ENCODE data around the gene DDX11. TPM values are rescaled to one million over a fixed set of nuclear protein-coding genes. Genes with fewer than 3 reads are reported as not detected.

DDX11 gene
- total and polyA plus RNA-seq, 2 experiments from 2014 or later: 66.0 to 103 TPM

DNA sequence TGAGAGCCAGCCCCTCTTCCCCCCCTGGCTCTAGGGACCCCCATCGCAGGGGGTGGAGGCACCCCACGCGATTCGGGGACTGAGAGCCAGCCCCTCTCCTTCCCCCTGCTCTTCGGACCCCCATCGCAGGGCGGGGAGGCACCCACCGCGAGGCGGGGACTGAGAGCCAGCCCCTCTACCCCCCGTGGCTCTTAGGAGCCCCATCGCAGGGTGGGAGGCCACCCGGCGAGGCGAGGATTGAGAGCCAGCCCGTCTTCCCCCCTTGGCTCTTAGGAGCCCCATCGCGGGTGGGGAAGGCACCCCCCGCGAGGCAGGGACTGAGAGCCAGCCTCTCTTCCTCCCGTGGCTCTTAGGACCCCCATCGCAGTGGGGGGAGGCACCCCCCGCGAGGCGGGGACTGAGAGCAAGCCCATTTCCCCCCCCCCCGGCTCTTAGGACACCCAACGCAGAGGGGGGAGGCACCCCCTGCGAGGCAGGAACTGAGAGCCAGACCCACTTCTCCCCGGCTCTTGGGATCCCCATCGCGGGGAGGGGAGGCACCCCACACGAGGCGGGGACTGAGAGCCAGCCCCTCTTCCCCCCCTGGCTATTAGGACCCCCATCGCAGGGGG, 45.6 kb downstream of the DDX11 start:
- Histone ChIP-seq H3K27me3 (ENCODE audit: insufficient read depth) (peaks cover 44% of the 10 kb centered on the region), H3K79me2 (replicated peaks; ENCODE audit: insufficient read depth) (no peaks in the 10 kb centered on the region), H3K9me2 (ENCODE audit: insufficient read depth) (no peaks in the 10 kb centered on the region), H3F3A (replicated peaks; ENCODE audit: low read depth) (no peaks in the 10 kb centered on the region), H3K36me3 (ENCODE audit: insufficient read depth) (no peaks in the 10 kb centered on the region), H3K4me3 (peak overlapping the region; percentile 69), H3K27ac (ENCODE audit: low read depth) (no peak overlapping the region), H3K4me1 (ENCODE audit: insufficient read depth) (no peaks in the 10 kb centered on the region), H4K20me1 (replicated peaks; ENCODE audit: insufficient read depth) (no peaks in the 10 kb centered on the region), H2AFZ (no peak overlapping the region), H3K4me2 (peak overlapping the region; percentile 81)
- Mint-ChIP-seq H3K4me3 (peak overlapping the region; percentile 69), H3K27ac (no peak overlapping the region), H3K36me3 (ENCODE audit: low read depth) (no peaks in the 10 kb centered on the region; the same call in 2 of the 3 replicates), H3K4me1 (peaks cover 12% of the 10 kb centered on the region), H3K27me3 (ENCODE audit: insufficient read depth, low read depth, poor library complexity) (peaks cover 36% of the 10 kb centered on the region), H3K9me3 (no peaks in the 10 kb centered on the region)
- ATAC-seq (no peak), DNase-seq (ENCODE audit: low spot score) (no peak)
- TF ChIP-seq NANOG (IDR thresholded peaks at IDR 0.05; ENCODE audit: borderline replicate concordance) (no peak), EZH2phosphoT487 (IDR thresholded peaks at IDR 0.05; ENCODE audit: unreplicated experiment) (no peak), STAT1 (IDR thresholded peaks at IDR 0.05; ENCODE audit: unreplicated experiment) (no peak), JUNB (IDR thresholded peaks at IDR 0.05; ENCODE audit: unreplicated experiment) (no peak), ZNF114 (CRISPR knock-in tag; IDR thresholded peaks at IDR 0.05) (no peak), ZNF331 (CRISPR knock-in tag; IDR thresholded peaks at IDR 0.05; ENCODE audit: low read depth) (no peak), EZH2 (IDR thresholded peaks at IDR 0.05; ENCODE audit: low read depth, unreplicated experiment) (no peak), CREB1 (CRISPR knock-in tag; IDR thresholded peaks at IDR 0.05; ENCODE audit: low read depth) (no peak), POLR2AphosphoS5 (IDR thresholded peaks at IDR 0.05; ENCODE audit: low read depth) (no peak)
- TF ChIP-seq, protein P1, sequence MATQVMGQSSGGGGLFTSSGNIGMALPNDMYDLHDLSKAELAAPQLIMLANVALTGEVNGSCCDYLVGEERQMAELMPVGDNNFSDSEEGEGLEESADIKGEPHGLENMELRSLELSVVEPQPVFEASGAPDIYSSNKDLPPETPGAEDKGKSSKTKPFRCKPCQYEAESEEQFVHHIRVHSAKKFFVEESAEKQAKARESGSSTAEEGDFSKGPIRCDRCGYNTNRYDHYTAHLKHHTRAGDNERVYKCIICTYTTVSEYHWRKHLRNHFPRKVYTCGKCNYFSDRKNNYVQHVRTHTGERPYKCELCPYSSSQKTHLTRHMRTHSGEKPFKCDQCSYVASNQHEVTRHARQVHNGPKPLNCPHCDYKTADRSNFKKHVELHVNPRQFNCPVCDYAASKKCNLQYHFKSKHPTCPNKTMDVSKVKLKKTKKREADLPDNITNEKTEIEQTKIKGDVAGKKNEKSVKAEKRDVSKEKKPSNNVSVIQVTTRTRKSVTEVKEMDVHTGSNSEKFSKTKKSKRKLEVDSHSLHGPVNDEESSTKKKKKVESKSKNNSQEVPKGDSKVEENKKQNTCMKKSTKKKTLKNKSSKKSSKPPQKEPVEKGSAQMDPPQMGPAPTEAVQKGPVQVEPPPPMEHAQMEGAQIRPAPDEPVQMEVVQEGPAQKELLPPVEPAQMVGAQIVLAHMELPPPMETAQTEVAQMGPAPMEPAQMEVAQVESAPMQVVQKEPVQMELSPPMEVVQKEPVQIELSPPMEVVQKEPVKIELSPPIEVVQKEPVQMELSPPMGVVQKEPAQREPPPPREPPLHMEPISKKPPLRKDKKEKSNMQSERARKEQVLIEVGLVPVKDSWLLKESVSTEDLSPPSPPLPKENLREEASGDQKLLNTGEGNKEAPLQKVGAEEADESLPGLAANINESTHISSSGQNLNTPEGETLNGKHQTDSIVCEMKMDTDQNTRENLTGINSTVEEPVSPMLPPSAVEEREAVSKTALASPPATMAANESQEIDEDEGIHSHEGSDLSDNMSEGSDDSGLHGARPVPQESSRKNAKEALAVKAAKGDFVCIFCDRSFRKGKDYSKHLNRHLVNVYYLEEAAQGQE (IDR thresholded peaks at IDR 0.05; ENCODE audit: unreplicated experiment): no peak
- TF ChIP-seq, protein P2, sequence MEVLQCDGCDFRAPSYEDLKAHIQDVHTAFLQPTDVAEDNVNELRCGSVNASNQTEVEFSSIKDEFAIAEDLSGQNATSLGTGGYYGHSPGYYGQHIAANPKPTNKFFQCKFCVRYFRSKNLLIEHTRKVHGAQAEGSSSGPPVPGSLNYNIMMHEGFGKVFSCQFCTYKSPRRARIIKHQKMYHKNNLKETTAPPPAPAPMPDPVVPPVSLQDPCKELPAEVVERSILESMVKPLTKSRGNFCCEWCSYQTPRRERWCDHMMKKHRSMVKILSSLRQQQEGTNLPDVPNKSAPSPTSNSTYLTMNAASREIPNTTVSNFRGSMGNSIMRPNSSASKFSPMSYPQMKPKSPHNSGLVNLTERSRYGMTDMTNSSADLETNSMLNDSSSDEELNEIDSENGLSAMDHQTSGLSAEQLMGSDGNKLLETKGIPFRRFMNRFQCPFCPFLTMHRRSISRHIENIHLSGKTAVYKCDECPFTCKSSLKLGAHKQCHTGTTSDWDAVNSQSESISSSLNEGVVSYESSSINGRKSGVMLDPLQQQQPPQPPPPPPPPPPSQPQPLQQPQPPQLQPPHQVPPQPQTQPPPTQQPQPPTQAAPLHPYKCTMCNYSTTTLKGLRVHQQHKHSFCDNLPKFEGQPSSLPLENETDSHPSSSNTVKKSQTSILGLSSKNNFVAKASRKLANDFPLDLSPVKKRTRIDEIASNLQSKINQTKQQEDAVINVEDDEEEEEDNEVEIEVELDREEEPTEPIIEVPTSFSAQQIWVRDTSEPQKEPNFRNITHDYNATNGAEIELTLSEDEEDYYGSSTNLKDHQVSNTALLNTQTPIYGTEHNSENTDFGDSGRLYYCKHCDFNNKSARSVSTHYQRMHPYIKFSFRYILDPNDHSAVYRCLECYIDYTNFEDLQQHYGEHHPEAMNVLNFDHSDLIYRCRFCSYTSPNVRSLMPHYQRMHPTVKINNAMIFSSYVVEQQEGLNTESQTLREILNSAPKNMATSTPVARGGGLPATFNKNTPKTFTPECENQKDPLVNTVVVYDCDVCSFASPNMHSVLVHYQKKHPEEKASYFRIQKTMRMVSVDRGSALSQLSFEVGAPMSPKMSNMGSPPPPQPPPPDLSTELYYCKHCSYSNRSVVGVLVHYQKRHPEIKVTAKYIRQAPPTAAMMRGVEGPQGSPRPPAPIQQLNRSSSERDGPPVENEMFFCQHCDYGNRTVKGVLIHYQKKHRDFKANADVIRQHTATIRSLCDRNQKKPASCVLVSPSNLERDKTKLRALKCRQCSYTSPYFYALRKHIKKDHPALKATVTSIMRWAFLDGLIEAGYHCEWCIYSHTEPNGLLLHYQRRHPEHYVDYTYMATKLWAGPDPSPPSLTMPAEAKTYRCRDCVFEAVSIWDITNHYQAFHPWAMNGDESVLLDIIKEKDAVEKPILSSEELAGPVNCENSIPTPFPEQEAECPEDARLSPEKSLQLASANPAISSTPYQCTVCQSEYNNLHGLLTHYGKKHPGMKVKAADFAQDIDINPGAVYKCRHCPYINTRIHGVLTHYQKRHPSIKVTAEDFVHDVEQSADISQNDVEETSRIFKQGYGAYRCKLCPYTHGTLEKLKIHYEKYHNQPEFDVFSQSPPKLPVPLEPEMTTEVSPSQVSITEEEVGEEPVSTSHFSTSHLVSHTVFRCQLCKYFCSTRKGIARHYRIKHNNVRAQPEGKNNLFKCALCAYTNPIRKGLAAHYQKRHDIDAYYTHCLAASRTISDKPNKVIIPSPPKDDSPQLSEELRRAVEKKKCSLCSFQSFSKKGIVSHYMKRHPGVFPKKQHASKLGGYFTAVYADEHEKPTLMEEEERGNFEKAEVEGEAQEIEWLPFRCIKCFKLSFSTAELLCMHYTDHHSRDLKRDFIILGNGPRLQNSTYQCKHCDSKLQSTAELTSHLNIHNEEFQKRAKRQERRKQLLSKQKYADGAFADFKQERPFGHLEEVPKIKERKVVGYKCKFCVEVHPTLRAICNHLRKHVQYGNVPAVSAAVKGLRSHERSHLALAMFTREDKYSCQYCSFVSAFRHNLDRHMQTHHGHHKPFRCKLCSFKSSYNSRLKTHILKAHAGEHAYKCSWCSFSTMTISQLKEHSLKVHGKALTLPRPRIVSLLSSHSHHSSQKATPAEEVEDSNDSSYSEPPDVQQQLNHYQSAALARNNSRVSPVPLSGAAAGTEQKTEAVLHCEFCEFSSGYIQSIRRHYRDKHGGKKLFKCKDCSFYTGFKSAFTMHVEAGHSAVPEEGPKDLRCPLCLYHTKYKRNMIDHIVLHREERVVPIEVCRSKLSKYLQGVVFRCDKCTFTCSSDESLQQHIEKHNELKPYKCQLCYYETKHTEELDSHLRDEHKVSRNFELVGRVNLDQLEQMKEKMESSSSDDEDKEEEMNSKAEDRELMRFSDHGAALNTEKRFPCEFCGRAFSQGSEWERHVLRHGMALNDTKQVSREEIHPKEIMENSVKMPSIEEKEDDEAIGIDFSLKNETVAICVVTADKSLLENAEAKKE (CRISPR knock-in tag; IDR thresholded peaks at IDR 0.05): no peak
- TF ChIP-seq, protein P3, sequence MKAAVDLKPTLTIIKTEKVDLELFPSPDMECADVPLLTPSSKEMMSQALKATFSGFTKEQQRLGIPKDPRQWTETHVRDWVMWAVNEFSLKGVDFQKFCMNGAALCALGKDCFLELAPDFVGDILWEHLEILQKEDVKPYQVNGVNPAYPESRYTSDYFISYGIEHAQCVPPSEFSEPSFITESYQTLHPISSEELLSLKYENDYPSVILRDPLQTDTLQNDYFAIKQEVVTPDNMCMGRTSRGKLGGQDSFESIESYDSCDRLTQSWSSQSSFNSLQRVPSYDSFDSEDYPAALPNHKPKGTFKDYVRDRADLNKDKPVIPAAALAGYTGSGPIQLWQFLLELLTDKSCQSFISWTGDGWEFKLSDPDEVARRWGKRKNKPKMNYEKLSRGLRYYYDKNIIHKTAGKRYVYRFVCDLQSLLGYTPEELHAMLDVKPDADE (IDR thresholded peaks at IDR 0.05): no peak
- TF ChIP-seq, protein P4, sequence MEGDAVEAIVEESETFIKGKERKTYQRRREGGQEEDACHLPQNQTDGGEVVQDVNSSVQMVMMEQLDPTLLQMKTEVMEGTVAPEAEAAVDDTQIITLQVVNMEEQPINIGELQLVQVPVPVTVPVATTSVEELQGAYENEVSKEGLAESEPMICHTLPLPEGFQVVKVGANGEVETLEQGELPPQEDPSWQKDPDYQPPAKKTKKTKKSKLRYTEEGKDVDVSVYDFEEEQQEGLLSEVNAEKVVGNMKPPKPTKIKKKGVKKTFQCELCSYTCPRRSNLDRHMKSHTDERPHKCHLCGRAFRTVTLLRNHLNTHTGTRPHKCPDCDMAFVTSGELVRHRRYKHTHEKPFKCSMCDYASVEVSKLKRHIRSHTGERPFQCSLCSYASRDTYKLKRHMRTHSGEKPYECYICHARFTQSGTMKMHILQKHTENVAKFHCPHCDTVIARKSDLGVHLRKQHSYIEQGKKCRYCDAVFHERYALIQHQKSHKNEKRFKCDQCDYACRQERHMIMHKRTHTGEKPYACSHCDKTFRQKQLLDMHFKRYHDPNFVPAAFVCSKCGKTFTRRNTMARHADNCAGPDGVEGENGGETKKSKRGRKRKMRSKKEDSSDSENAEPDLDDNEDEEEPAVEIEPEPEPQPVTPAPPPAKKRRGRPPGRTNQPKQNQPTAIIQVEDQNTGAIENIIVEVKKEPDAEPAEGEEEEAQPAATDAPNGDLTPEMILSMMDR (conservative IDR thresholded peaks at IDR 0.05; ENCODE audit: low read depth in 2 of 2): no peak

Data from GM23338 (cell line).